Neural cell (in vitro differentiated cells): ENCODE measurements around the gene GBP6. TPM values are rescaled to one million over a fixed set of nuclear protein-coding genes. Genes with fewer than 3 reads are reported as not detected.
"Not testable (repeated sequence)": the region's sequence is repeated elsewhere in the genome, so short reads cannot be mapped to it uniquely, and the experiment has no call there.

Experiments
- H2AFZ ChIP-seq: fragments of 200-600, 300-800 bp; sonication (generic), shearing (Covaris generic); 2 replicates; pipeline ENCODE4 v1.6.0; 2014; ENCODE audit warnings: low read depth, mild to moderate bottlenecking, antibody characterized with exemption, low read length, moderate library complexity
- H3F3A ChIP-seq: fragments of 200-600 bp; shearing (Covaris generic); 2 replicates; pipeline ENCODE4 v1.6.1; 2016; ENCODE audit warnings: mild to moderate bottlenecking, moderate library complexity, mixed read lengths, antibody characterized with exemption, low read length; ENCODE audit not compliant: insufficient read depth, poor library complexity, severe bottlenecking
- H3K27ac ChIP-seq: fragments of 200-600, 300-800 bp; sonication (generic), shearing (Covaris generic); 2 replicates; pipeline ENCODE4 v1.5.1; 2014; ENCODE audit warnings: mild to moderate bottlenecking, low read length, moderate library complexity
- H3K27me3 ChIP-seq: fragments of 300-800, 200-600 bp; sonication (generic), shearing (Covaris generic); 2 replicates; pipeline ENCODE4 v1.6.0; 2014; ENCODE audit warnings: mild to moderate bottlenecking, low read depth, low read length, moderate library complexity; ENCODE audit not compliant: insufficient read depth
- H3K36me3 ChIP-seq: fragments of 300-800, 200-600 bp; sonication (generic), shearing (Covaris generic); 2 replicates; pipeline ENCODE4 v1.5.1; 2014; ENCODE audit warnings: mild to moderate bottlenecking, antibody characterized with exemption, low read length, moderate library complexity; ENCODE audit not compliant: insufficient read depth
- H3K4me2 ChIP-seq: fragments of 300-800, 200-600 bp; sonication (generic), shearing (Covaris generic); 2 replicates; pipeline ENCODE4 v1.6.0; 2014; ENCODE audit warnings: mild to moderate bottlenecking, low read length
- H3K4me3 ChIP-seq: fragments of 300-800, 200-600 bp; sonication (generic), shearing (Covaris generic); 2 replicates; pipeline ENCODE4 v1.5.1; 2014; ENCODE audit warnings: mild to moderate bottlenecking, low read length, moderate library complexity
- H3K79me2 ChIP-seq: fragments of 200-600 bp; shearing (Covaris generic); replicated peaks from 2 replicates; pipeline ENCODE4 v1.6.0; 2014; ENCODE audit warnings: mild to moderate bottlenecking, low read length, moderate library complexity; ENCODE audit not compliant: insufficient read depth
- H3K9ac ChIP-seq: fragments of 300-800, 200-600 bp; sonication (generic), shearing (Covaris generic); 2 replicates; pipeline ENCODE4 v1.6.1; 2016; ENCODE audit warnings: mild to moderate bottlenecking, low read length, mixed read lengths
- H3K9me2 ChIP-seq: fragments of 200-600 bp; shearing (Covaris generic); 2 replicates; pipeline ENCODE4 v1.6.1; 2016; ENCODE audit warnings: mild to moderate bottlenecking, low read length, mixed read lengths; ENCODE audit not compliant: insufficient read depth
- H3K9me3 ChIP-seq: fragments of 200-600, 300-800 bp; sonication (generic), shearing (Covaris generic); 2 replicates; pipeline ENCODE4 v1.6.1; 2016; ENCODE audit warnings: mild to moderate bottlenecking, mixed run types, low read length, moderate library complexity, mixed read lengths
- H4K20me1 ChIP-seq: fragments of 200-600 bp; shearing (Covaris generic); 2 replicates; pipeline ENCODE4 v1.6.1; 2016; ENCODE audit warnings: mild to moderate bottlenecking, mixed run types; ENCODE audit not compliant: insufficient read depth
- CTCF ChIP-seq: fragments of 450-650 bp; IDR thresholded peaks from 2 replicates; pipeline ENCODE4 v1.5.1; 2014; ENCODE audit warnings: antibody characterized with exemption, mild to moderate bottlenecking, moderate library complexity; ENCODE audit not compliant: poor library complexity, severe bottlenecking
- EP300 ChIP-seq: fragments of 450-650 bp; conservative IDR thresholded peaks from 2 replicates; pipeline ENCODE4 v1.6.1; 2014; ENCODE audit warnings: antibody characterized with exemption, mild to moderate bottlenecking, moderate library complexity; ENCODE audit not compliant: poor library complexity, severe bottlenecking
- EZH2 ChIP-seq: fragments of 200-600, 300-800 bp; shearing (Covaris generic), sonication (generic); IDR thresholded peaks from 2 replicates; pipeline ENCODE4 v1.6.1; 2014; ENCODE audit warnings: antibody characterized with exemption, low read length, borderline replicate concordance, mild to moderate bottlenecking; ENCODE audit not compliant: insufficient read depth, poor library complexity, severe bottlenecking
- MXI1 ChIP-seq: fragments of 450-650 bp; conservative IDR thresholded peaks from 2 replicates; pipeline ENCODE4 v1.6.1; 2014; ENCODE audit warnings: antibody characterized with exemption, mild to moderate bottlenecking; ENCODE audit not compliant: poor library complexity, severe bottlenecking
- POLR2AphosphoS5 ChIP-seq: IDR thresholded peaks from 2 replicates; pipeline ENCODE4 v1.6.1; 2012
- RAD21 ChIP-seq: fragments of 450-650 bp; conservative IDR thresholded peaks from 2 replicates; pipeline ENCODE4 v1.6.1; 2014; ENCODE audit warnings: antibody characterized with exemption, mild to moderate bottlenecking, moderate library complexity
- REST ChIP-seq: IDR thresholded peaks from 2 replicates; pipeline ENCODE4 v1.6.1; 2012; ENCODE audit warnings: borderline replicate concordance
- SMC3 ChIP-seq: fragments of 450-650 bp; conservative IDR thresholded peaks from 2 replicates; pipeline ENCODE4 v1.6.1; 2014; ENCODE audit warnings: antibody characterized with exemption, mild to moderate bottlenecking, moderate library complexity; ENCODE audit not compliant: poor library complexity
- TAF1 ChIP-seq: IDR thresholded peaks from 2 replicates; pipeline ENCODE4 v1.6.1; 2012; ENCODE audit warnings: low read depth
- polyA plus RNA-seq: library from polyadenylated mRNA; depleted of rRNA; stranded (reverse); fragments of >200 nt; gene quantifications from 2 replicates; pipeline ENCODE4 v1.2.3, GENCODE V29; 2014

Gene GBP6
- polyA plus RNA-seq, 1 donor from 2014 or later = not detected

- TF ChIP-seq REST = no peak
- TF ChIP-seq POLR2AphosphoS5 = no peak
- no peak for TF ChIP-seq MXI1
- no peak for TF ChIP-seq RAD21
- no peak for TF ChIP-seq EP300
- TF ChIP-seq TAF1 = no peak
- TF ChIP-seq EZH2 = no peak
- TF ChIP-seq CTCF = no peak
- no peak for TF ChIP-seq SMC3
- H3K4me2 ChIP-seq = no peak overlapping the region
- H4K20me1 ChIP-seq = no peaks in the 10 kb centered on the region
These were observed 69.6 kb downstream of the GBP6 start for GRCh38 chr1:89433421-89433820.

GRCh38 chr1:89434058-89434780 is 70.4 kb downstream of the GBP6 start:
- not testable (repeated sequence) for H3K9me3 ChIP-seq, H3K79me2 ChIP-seq, H4K20me1 ChIP-seq, H2AFZ ChIP-seq, H3K4me2 ChIP-seq, H3K4me3 ChIP-seq, H3F3A ChIP-seq, H3K27me3 ChIP-seq, H3K27ac ChIP-seq, H3K9me2 ChIP-seq, H3K36me3 ChIP-seq, H3K9ac ChIP-seq

More at GRCh38 chr1:89433421-89433820, 69.6 kb downstream of the GBP6 start:
- Histone ChIP-seq H3K9me3 (no peaks in the 10 kb centered on the region), H3K27me3 (no peaks in the 10 kb centered on the region), H3K9me2 (no peaks in the 10 kb centered on the region), H2AFZ (no peak overlapping the region), H3K27ac (no peak overlapping the region), H3K9ac (no peak overlapping the region), H3K4me3 (no peak overlapping the region), H3K36me3 (no peaks in the 10 kb centered on the region), H3K79me2 (no peaks in the 10 kb centered on the region), H3F3A (no peaks in the 10 kb centered on the region)

Other genes with a start within 250 kb of the GBP6 start
- not detected in 2 replicates for gene GBP2, start 237.9 kb upstream of the GBP6 start, polyA plus RNA-seq
- not detected in 2 replicates for gene GBP7, start 188.1 kb upstream of the GBP6 start, polyA plus RNA-seq
- not detected in 2 replicates for gene GBP4, start 165.1 kb upstream of the GBP6 start, polyA plus RNA-seq
- gene GBP5, start 91.2 kb upstream of the GBP6 start, polyA plus RNA-seq = not detected in 2 replicates
- 13.0 and 15.9 TPM in 2 replicates for gene LRRC8B, start 160.8 kb downstream of the GBP6 start, polyA plus RNA-seq